ENCODE measurements around the gene KCNJ4.
A peak's percentile ranks its signal among the peaks of the same experiment; 100 is the strongest.
"Not testable (repeated sequence)": the region's sequence is repeated elsewhere in the genome, so short reads cannot be mapped to it uniquely, and the experiment has no call there.

KCNJ4 gene

GRCh38 chr22:38412435-38413084, 42.4 kb downstream of the KCNJ4 start:
- peak; percentile 39 for DNase-seq

DNA sequence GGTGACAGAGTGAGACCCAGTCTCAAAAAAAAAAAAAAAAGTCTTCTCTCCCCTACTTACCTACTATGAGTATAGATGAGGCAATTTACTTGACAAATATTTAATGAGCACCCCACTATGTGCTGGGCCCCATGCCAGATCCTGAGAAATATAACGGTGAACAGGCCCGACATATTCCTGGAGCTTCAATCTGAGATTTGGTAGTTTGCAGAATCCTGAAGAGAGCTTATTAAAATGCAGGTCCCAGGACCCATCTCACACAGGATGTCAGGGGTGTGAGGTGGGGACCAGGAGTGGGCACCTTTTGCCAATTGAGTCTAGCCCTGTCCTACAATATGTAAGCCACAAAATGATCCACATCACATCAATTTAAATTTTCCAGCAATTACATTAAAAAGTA, 44.0 kb downstream of the KCNJ4 start:
- no peak for DNase-seq

GRCh38 chr22:38409916-38410315, 45.1 kb downstream of the KCNJ4 start:
- not testable (repeated sequence) for DNase-seq

DNA sequence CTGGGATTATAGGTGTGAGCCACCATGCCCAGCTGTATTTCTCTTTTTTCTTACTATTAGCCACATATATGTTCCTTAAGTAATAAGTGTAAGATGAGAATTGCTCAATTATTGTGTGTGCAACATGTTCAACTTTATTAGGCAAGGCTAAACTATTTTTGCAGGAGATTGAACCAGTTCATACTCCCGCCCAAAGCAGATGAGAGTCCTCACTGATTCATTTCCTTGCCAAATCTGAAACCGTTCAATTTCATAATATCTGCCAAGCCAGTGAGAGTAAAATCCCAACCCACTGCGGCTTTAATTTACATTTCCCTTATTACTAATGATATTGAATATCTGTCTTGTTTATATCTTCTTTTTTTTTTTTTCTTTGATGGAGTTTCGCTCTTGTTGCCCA, 48.4 kb downstream of the KCNJ4 start:
- no peak for DNase-seq

DNA sequence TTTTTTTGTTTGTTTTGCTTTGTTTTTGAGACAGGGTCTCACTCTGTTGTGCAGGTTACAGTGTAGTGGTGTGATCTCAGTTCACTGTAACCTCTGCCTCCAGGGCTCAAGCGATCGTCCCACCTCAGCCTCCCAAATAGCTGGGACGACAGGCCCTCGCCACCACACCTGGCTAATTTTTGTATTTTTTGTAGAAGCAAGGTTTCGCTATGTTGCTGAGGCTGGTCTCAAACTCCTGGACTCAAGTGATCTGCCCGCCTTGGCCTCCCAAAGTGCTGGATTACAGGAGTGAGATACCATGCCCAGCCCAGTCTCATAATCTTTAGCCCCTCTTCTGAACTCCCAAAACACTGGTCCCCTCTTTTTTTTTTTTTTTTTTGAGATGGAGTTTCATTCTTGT, 50.6 kb downstream of the KCNJ4 start:
- DNase-seq = no peak

GRCh38 chr22:38403812-38404211, 51.2 kb downstream of the KCNJ4 start:
- no peak for DNase-seq

GRCh38 chr22:38402204-38402603, 52.8 kb downstream of the KCNJ4 start:
- no peak for DNase-seq

- DNase-seq = no peak
Measured at GRCh38 chr22:38401336-38402084, 53.5 kb downstream of the KCNJ4 start.

- DNase-seq = not testable (repeated sequence)
Measured at GRCh38 chr22:38400256-38400655, 54.7 kb downstream of the KCNJ4 start.

DNA sequence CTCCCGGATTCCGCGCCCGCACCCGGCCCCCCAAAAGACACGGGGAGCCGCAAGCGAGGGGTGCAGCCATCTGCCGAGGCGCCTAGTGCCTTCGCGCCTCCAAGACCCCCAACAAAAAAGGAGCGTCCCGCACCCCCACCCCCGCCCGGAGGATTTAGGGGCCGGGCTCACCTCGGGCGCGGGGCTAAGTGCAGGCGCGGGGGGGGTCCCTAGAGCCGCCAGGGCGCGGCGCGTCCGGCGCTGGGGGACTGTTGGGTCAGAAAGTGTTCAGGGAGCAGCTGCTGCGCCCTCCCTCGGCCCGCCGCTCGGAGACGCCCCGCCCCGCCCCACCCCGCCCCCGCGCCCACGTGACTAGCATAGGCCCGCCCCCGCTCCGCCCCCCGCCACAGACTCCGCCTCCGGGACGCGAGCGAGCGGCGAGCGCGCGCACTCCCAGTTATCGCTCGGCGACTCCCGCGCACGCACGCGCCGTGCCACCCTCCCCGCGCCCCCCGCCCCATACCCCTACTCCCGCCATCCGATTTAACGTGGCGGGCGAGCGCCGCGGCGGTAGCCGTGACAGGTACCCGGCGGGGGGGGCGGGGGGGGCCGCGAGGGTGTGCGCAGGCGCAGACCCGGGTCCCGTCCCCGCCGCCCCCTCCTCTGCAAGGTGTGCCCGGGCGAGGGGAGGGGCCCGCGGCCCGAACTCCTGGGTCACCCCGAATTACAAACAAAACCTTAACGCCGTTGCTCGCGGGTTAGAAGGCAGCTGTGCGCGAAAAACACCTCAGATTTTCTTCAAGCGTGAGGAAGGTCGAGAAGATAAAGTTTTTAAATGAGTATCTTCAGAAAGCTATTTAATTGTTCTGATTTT, 56.2 kb downstream of the KCNJ4 start:
- peak; percentile 88 for DNase-seq

DNA sequence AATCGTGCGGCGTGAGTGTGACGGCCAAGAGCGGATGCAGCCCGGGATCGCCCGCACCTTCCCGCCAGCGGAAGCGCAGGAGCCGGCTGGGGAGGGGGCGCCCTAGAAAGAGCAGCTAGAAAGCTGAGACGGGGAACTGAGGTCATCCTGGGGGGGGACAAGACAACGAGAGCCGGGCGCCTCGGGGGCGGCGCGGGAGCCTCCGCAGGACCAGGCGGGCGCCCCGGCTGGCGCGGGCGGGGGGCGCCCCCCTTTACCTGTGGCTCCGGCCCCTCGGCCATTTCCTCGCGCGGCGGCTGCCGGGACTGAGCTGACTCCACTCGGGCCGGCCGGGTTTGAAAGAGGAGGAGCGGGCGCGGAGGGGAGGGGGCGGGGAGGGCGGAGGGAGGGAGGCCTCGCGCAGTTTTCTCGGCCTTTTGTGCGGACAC, 56.8 kb downstream of the KCNJ4 start:
- peak; percentile 36 for DNase-seq

GRCh38 chr22:38397189-38398085, 57.6 kb downstream of the KCNJ4 start:
- DNase-seq = peak; percentile 18

DNA sequence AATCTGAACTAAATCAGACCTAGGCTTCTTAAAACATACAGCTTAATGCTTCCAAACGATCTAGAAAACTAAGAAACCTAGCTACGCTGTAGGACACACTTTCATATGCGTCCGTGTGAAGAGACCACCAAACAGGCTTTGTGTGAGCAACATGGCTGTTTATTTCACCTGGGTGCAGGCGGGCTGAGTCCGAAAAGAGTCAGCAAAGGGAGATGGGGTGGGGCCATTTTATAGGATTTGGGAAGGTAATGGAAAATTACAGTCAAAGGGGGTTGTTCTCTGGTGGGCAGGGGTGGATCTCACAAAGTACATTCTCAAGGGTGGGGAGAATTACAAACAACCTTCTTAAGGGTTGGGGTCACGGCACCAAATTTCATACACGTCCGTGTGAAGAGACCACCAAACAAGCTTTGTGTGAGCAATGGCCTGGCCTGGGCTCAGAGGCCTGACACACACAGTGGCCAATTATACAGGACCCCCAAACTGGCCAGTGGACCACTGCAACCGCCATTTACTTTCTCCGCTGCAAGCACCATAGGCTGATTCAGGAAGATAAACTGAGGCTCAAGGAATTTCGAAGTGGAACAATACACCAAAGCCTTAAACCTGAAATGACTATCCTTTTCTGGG, 58.4 kb downstream of the KCNJ4 start:
- not testable (repeated sequence) for DNase-seq

GRCh38 chr22:38395944-38396343, 59.1 kb downstream of the KCNJ4 start:
- not testable (repeated sequence) for DNase-seq

- not testable (repeated sequence) for DNase-seq
Measured at GRCh38 chr22:38394929-38395624, 59.9 kb downstream of the KCNJ4 start.

DNA sequence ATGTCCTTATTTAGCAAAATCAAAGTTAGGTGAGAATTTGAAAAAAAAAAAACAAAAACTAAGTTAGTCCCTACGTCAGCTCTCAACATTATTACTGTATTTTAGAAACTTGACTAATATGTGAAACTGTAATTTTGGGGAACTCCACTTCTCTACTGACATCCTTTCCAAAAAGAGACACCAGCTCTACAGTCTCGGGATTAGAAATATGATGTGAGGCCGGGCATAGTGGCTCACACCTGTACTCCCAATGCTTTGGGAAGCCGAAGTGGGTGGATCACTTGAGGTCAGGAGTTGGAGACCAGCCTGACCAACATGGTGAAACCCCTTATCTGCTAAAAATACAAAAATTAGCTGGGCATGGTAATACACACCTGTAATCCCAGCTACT, 65.6 kb downstream of the KCNJ4 start:
- not testable (repeated sequence) for DNase-seq

DNA sequence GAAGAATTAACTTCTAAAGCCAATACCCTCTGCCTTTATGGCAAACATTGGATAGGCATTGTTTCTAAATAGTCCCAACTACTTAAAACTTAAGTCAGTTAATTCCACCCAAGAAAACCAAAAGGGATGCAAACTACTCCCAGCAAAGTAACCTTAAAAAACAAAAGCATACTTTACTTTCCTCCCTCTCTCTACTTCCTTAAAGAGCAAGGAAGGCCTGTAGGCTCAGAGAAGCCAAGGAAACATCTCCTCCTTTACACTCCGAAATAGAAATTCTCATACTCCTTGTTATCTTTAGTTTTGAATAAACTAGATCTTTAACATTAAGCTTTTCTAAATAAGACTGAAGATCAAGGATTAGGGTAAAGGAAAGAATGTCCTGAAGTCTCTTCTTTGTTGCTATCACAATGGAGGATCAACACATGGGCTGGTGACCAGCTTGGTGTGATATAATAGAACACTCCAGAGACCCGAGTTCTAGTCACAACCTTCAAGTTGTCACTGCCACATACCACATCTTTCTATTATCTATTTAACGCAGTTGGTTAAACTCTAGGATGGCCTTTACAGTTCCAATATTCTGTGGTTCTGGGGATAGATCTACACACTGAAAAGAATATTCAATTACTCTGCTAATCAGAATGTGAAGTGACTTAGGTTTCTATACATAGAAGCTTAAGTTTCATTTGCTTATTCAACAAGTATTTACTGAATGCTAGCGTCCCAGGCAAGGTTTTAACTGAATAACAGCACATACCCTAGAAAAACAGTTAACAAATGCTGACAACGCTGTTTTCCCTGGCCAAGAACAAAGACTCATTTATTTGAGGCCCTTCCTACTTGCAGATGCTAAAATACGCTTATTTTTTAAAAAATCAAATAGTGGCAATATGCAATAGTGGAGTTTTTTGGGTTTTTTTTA, 66.2 kb downstream of the KCNJ4 start:
- not testable (repeated sequence) for DNase-seq

DNA sequence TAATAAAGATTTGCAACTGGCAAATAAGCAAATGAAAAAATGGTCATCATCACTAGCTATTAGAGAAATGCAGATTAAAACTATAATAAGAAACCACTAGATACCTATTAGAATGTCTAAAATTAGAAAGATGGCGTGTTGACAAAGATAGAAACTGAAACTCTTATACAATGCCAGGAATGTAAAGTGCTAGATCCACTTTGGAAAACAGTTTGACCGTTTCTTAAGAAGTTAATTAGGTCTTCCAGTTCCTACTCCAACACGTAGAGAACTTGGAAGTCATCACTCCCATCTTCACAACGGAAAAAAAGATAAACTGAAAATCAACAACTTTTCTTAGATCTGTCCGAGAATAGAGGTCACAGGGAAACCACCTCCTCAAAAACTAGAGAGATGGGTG, 68.1 kb downstream of the KCNJ4 start:
- not testable (repeated sequence) for DNase-seq

- no peak for DNase-seq
Measured at GRCh38 chr22:38383417-38383816, 71.6 kb downstream of the KCNJ4 start.

- not testable (repeated sequence) for DNase-seq
Measured at GRCh38 chr22:38381371-38381770, 73.6 kb downstream of the KCNJ4 start.

Measured in T-helper 9 cell (primary cell).